Measurements from ENCODE around the gene PPARA.

- TF ChIP-seq POLR2A (IDR thresholded peaks at IDR 0.05; ENCODE audit: low read depth, low read length), result no peak
- TF ChIP-seq JUN (IDR thresholded peaks at IDR 0.05; ENCODE audit: borderline replicate concordance, insufficient read depth, insufficient read length, low read depth), result no peak
Observed at GRCh38 chr22:46275455-46276122, 125.3 kb downstream of the PPARA start.
